ENCODE data around the gene PCAT6. TPM values are rescaled to one million over a fixed set of nuclear protein-coding genes. Genes with fewer than 3 reads are reported as not detected.

The PCAT6 gene
- total RNA-seq, 1 experiment from 2014 or later: 4.8 TPM

- H3K23ac ChIP-seq (ENCODE audit: insufficient read length, low read depth, low read length): no peak overlapping the region
- Mint-ChIP-seq H3K36me3 (ENCODE audit: insufficient read depth in 1 of 3, low read depth in 3 of 3) (peaks cover 5 to 7% (median 6%) of the 10 kb centered on the region in 3 experiments; a peak in 4 of 7 replicates), H3K9me3 (peaks cover 0 to 2% of the 10 kb centered on the region in 2 experiments; a peak in 1 of 5 replicates), H3K4me1 (peaks cover 57 to 58% of the 10 kb centered on the region in 2 experiments), H3K27me3 (ENCODE audit: low read depth) (peaks cover 9% of the 10 kb centered on the region), H3K4me3 (peak overlapping the region; percentile 87 to 96), H3K27ac (peak overlapping the region in 1 of 3 experiments; percentile 86; a peak in 1 of 7 replicates)
- no peak overlapping the region for H2AK5ac ChIP-seq (ENCODE audit: insufficient read length, low read length)
- WGBS (ENCODE audit: extremely low coverage, insufficient read length, low lambda C conversion rate): no CpG with 5 or more reads among the region's 15 CpGs
- H3K23me2 ChIP-seq (ENCODE audit: insufficient read length, low read depth, low read length, poor library complexity, severe bottlenecking): peaks cover 29% of the 10 kb centered on the region
- H3K79me2 ChIP-seq (ENCODE audit: insufficient read depth, low read length): peaks cover 26% of the 10 kb centered on the region; the same call in 1 of the 2 replicates
- no peak overlapping the region for H3K14ac ChIP-seq (ENCODE audit: insufficient read depth, low read length)
- H3K4me1 ChIP-seq (ENCODE audit: insufficient read depth, low read length): peaks cover 23% of the 10 kb centered on the region
- no peak overlapping the region for H2AFZ ChIP-seq (ENCODE audit: low read length)
- no peak for DNase-seq
- H3K9me3 ChIP-seq (ENCODE audit: control insufficient read depth, low read depth, low read length): no peaks in the 10 kb centered on the region
- no peak overlapping the region for H3K27ac ChIP-seq (ENCODE audit: insufficient read length, low read depth, low read length)
- no peak overlapping the region for H3T11ph ChIP-seq (ENCODE audit: low read length)
- no peak overlapping the region for H3K4ac ChIP-seq (ENCODE audit: low read depth, low read length)
- no peak overlapping the region for H4K5ac ChIP-seq (ENCODE audit: insufficient read length, low read depth, low read length)
- no peak overlapping the region for H3K9ac ChIP-seq (ENCODE audit: extremely low read depth, insufficient read length, low read length)
- no peak overlapping the region for H2BK20ac ChIP-seq (ENCODE audit: low read depth, low read length, poor library complexity, severe bottlenecking)
- no peak overlapping the region for H2BK120ac ChIP-seq (ENCODE audit: low read depth, low read length, poor library complexity, severe bottlenecking)
- peaks cover 3% of the 10 kb centered on the region; the same call in 1 of the 2 replicates for H3K27me3 ChIP-seq (ENCODE audit: insufficient read depth, low read length)
- H4K20me1 ChIP-seq (ENCODE audit: control insufficient read depth, insufficient read depth, insufficient read length): no peaks in the 10 kb centered on the region
- H2BK5ac ChIP-seq (ENCODE audit: insufficient read length, low read length): no peak overlapping the region
- H4K91ac ChIP-seq (ENCODE audit: insufficient read length, low read depth, low read length): no peak overlapping the region
- no peak overlapping the region for H2BK15ac ChIP-seq (ENCODE audit: low read depth, low read length)
- no peaks in the 10 kb centered on the region for H3K79me1 ChIP-seq (ENCODE audit: insufficient read depth, low read depth, low read length, poor library complexity, severe bottlenecking)
- H4K8ac ChIP-seq (replicated peaks; ENCODE audit: insufficient read length, low read depth, low read length): no peak overlapping the region
- H3K18ac ChIP-seq (ENCODE audit: insufficient read length, low read depth, low read length): no peak overlapping the region
- TF ChIP-seq CTCF (conservative IDR thresholded peaks at IDR 0.05): no peak
- no peak overlapping the region for H3K56ac ChIP-seq (ENCODE audit: insufficient read length, low read depth, low read length)
- H3K4me2 ChIP-seq (ENCODE audit: insufficient read depth, insufficient read length, low read length): peak overlapping the region; percentile 81
- no peak overlapping the region for H2BK12ac ChIP-seq (ENCODE audit: insufficient read length, low read depth, low read length)
Observed at GRCh38 chr1:202809597-202810159, 1.1 kb upstream of the PCAT6 start.
